ENCODE measurements around the gene PGM2. TPM values are rescaled to one million over a fixed set of nuclear protein-coding genes. Genes with fewer than 3 reads are reported as not detected.
A peak's percentile ranks its signal among the peaks of the same experiment; 100 is the strongest.
"Not testable (repeated sequence)": the region's sequence is repeated elsewhere in the genome, so short reads cannot be mapped to it uniquely, and the experiment has no call there.

Gene PGM2
- total RNA-seq, 2 donors from 2014 or later: 40.2 to 41.5 TPM

DNA sequence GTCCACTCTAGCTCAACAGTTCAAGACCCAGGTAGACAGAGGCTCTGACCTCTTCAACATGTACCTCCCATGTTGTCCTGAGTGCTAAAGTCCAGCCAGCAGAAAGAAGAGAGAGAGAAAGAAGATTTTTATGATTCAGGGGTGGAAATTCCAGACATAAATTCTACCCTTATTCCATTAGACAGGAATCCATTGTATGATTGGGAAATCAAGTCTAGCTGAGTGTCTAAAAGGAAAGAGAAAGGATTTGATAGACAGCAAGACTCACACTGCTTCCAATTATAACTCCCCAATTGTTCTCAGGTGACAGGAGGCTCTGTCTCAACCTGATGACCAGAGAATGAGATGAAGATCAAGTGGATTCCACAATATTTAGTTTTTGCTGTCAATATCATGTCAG, 27.9 kb upstream of the PGM2 start:
- ATAC-seq (replicated peaks in 1 of 2) (no peak), DNase-seq (no peak)
- Mint-ChIP-seq H3K27ac (no peak overlapping the region), H3K4me1 (ENCODE audit: low read depth) (no peaks in the 10 kb centered on the region), H3K9me3 (no peaks in the 10 kb centered on the region), H3K4me3 (no peak overlapping the region), H3K27me3 (ENCODE audit: low read depth) (no peaks in the 10 kb centered on the region), H3K36me3 (ENCODE audit: insufficient read depth in 2 of 2) (no peaks in the 10 kb centered on the region)

DNA sequence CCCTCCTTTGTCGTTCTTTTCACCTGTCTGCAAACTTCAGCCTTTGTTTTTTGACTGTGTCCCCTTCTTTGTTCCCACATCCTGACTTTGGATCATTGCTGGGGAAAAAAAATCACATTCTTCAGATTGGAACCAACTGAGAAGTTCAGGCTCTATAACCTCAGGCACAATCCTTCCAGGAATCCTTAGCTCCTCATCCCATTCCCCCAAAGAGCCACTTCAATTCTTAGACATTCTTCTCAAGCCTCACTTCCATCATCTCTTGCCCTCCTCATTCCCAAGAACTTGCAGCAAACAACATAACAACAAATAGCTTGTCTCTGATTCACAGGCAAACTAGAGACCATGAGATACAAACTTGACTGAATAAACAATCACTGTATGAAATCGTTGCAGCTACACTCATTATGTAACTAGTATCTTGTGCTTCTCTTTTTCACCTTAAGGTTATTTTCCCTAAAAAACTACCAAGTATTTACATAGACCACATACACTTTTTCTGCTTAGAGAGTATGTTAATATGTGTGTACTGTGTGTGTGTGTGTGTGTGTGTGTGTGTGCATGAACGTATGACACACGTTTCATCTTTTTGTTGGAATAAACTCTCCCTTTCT, 26.4 kb upstream of the PGM2 start:
- Mint-ChIP-seq H3K4me3 (no peak overlapping the region), H3K4me1 (ENCODE audit: low read depth) (no peaks in the 10 kb centered on the region), H3K36me3 (ENCODE audit: insufficient read depth in 2 of 2) (no peaks in the 10 kb centered on the region), H3K27me3 (ENCODE audit: low read depth) (no peaks in the 10 kb centered on the region), H3K27ac (no peak overlapping the region), H3K9me3 (no peaks in the 10 kb centered on the region)
- ATAC-seq (replicated peaks in 1 of 2) (no peak), DNase-seq (no peak)

GRCh38 chr4:37802068-37802666, 24.3 kb upstream of the PGM2 start:
- DNase-seq (no peak), ATAC-seq (replicated peaks in 1 of 2) (no peak)
- H3K27ac Mint-ChIP-seq: no peak overlapping the region
- H3K9me3 Mint-ChIP-seq: no peaks in the 10 kb centered on the region
- H3K27me3 Mint-ChIP-seq (ENCODE audit: low read depth): no peaks in the 10 kb centered on the region
- H3K4me1 Mint-ChIP-seq (ENCODE audit: low read depth): no peaks in the 10 kb centered on the region
- no peak overlapping the region for H3K4me3 Mint-ChIP-seq
- H3K36me3 Mint-ChIP-seq (ENCODE audit: insufficient read depth in 2 of 2): no peaks in the 10 kb centered on the region

GRCh38 chr4:37803348-37803973, 23.0 kb upstream of the PGM2 start:
- Mint-ChIP-seq H3K4me3 (no peak overlapping the region), H3K27me3 (ENCODE audit: low read depth) (no peaks in the 10 kb centered on the region), H3K4me1 (ENCODE audit: low read depth) (no peaks in the 10 kb centered on the region), H3K9me3 (no peaks in the 10 kb centered on the region), H3K27ac (no peak overlapping the region), H3K36me3 (ENCODE audit: insufficient read depth in 2 of 2) (no peaks in the 10 kb centered on the region)
- ATAC-seq (replicated peaks in 1 of 2): no peak
- peak in 1 of 2 donors; percentile 20 for DNase-seq

DNA sequence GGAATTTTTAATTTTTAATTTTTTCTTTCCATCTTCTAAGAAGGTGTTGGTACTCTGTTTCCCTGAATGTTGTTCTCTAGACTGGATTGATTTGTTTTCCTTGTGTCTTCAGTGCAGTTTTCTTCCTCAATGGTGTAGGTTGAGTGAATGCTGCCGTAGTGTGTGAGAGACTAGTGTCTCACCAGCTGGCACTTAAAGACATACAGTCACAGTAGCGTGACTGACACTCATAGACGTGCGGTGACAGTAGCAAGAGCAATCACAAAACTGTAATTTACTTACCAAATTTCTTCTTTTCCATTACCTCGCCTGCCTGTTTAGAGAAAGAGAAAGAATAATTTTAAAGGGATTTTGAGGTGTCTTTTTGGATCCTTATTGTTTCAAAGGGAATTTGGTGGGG, 21.4 kb upstream of the PGM2 start:
- Mint-ChIP-seq H3K27me3 (ENCODE audit: low read depth) (no peaks in the 10 kb centered on the region), H3K4me1 (ENCODE audit: low read depth) (no peaks in the 10 kb centered on the region), H3K4me3 (no peak overlapping the region), H3K27ac (no peak overlapping the region), H3K9me3 (no peaks in the 10 kb centered on the region), H3K36me3 (ENCODE audit: insufficient read depth in 2 of 2) (no peaks in the 10 kb centered on the region)
- DNase-seq (no peak), ATAC-seq (replicated peaks in 1 of 2) (no peak)

DNA sequence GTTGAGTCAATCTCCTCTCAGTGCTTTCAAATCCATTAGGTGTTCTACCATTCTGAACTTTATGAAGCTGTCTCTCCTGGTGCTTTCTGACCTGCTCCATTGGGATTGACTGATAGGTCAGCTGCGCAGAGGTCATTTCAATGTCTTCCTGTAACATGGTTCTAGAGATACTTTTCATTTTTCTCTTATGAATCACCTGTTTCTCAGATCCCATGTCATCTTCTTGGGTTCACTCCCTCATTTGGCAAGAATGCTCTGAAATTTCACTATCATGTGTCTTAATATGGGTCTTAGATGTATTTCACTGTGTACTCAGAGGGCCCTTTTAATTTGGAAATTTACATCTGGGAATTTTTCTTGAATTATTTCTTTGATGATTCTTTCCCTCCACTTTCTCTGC, 13.8 kb upstream of the PGM2 start:
- DNase-seq (no peak), ATAC-seq (replicated peaks in 1 of 2) (no peak)
- H3K4me3 Mint-ChIP-seq: no peak overlapping the region
- H3K9me3 Mint-ChIP-seq: peaks cover 0 to 8% of the 10 kb centered on the region in 2 donors
- H3K36me3 Mint-ChIP-seq (ENCODE audit: insufficient read depth in 2 of 2): no peaks in the 10 kb centered on the region
- H3K4me1 Mint-ChIP-seq (ENCODE audit: low read depth): peaks cover 13% of the 10 kb centered on the region
- H3K27ac Mint-ChIP-seq: no peak overlapping the region
- H3K27me3 Mint-ChIP-seq (ENCODE audit: low read depth): no peaks in the 10 kb centered on the region

GRCh38 chr4:37815591-37815990, 10.9 kb upstream of the PGM2 start:
- Mint-ChIP-seq H3K9me3 (peaks cover 0 to 10% of the 10 kb centered on the region in 2 donors), H3K4me3 (peak overlapping the region; percentile 71 to 85)

DNA sequence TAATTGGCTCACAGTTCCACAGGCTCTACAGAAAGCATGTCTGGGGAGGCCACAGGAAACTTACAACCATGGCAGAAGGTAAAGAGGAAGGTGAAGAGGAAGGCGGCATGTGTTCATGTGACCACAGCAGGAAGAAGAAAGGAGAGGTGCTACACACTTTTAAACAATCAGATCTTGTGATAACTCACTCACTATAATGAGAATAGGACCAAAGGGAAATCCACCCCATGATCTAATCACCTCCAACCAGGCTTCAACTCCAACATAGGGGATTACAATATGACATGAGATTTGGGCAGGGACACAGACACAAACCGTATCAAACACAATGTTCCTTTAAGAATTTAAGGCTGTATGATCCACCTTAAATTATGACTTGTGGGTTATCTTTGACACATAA, 10.5 kb upstream of the PGM2 start:
- Mint-ChIP-seq H3K9me3 (peaks cover 0 to 10% of the 10 kb centered on the region in 2 donors), H3K27me3 (ENCODE audit: low read depth) (no peaks in the 10 kb centered on the region), H3K27ac (peak overlapping the region; percentile 90), H3K4me3 (peak overlapping the region; percentile 71 to 85), H3K36me3 (ENCODE audit: insufficient read depth in 2 of 2) (peaks cover 0 to 4% of the 10 kb centered on the region in 2 donors), H3K4me1 (ENCODE audit: low read depth) (peaks cover 13% of the 10 kb centered on the region)
- DNase-seq: peak in 1 of 2 donors; percentile 5
- peak in 1 of 2 donors; percentile 30 for ATAC-seq (replicated peaks in 1 of 2)

More at GRCh38 chr4:37815591-37815990, 10.9 kb upstream of the PGM2 start:
- ATAC-seq (replicated peaks in 1 of 2) (no peak), DNase-seq (no peak)
- H3K27ac Mint-ChIP-seq: peak overlapping the region; percentile 90
- peaks cover 13% of the 10 kb centered on the region for H3K4me1 Mint-ChIP-seq (ENCODE audit: low read depth)
- H3K27me3 Mint-ChIP-seq (ENCODE audit: low read depth): no peaks in the 10 kb centered on the region
- peaks cover 0 to 4% of the 10 kb centered on the region in 2 donors for H3K36me3 Mint-ChIP-seq (ENCODE audit: insufficient read depth in 2 of 2)

- H3K4me3 Mint-ChIP-seq: no peak overlapping the region
- ATAC-seq (replicated peaks in 1 of 2): peak in 1 of 2 donors; percentile 35
- peaks cover 13% of the 10 kb centered on the region for H3K4me1 Mint-ChIP-seq (ENCODE audit: low read depth)
These were observed 9.8 kb upstream of the PGM2 start for GRCh38 chr4:37816719-37817118.

DNA sequence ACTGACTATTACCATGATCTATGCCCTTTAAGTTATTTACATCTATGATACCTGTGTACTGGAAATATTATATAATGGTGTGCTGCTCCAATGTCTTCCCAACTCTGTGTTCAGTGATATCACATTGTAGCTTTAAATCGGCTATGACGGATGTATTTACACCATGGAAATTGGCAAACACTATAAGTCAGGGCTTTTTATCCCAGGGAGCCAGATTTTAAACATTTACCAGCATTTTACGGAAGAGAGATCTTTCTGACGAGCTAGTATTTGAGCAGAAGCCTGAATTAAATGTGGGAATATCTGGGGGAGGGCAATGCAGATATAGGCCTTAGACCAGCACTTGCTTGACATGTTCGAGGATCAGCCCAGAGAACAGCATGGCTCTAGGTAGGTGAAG, 7.7 kb upstream of the PGM2 start:
- no peaks in the 10 kb centered on the region for H3K27me3 Mint-ChIP-seq (ENCODE audit: low read depth)
- ATAC-seq (replicated peaks in 1 of 2) (no peak), DNase-seq (no peak)
- H3K27ac Mint-ChIP-seq: no peak overlapping the region
- H3K9me3 Mint-ChIP-seq: peaks cover 0 to 10% of the 10 kb centered on the region in 2 donors
- H3K36me3 Mint-ChIP-seq (ENCODE audit: insufficient read depth in 2 of 2): peaks cover 0 to 4% of the 10 kb centered on the region in 2 donors
- no peak overlapping the region for H3K4me3 Mint-ChIP-seq
- peaks cover 13% of the 10 kb centered on the region for H3K4me1 Mint-ChIP-seq (ENCODE audit: low read depth)

More at GRCh38 chr4:37816719-37817118, 9.8 kb upstream of the PGM2 start:
- no peak for DNase-seq
- Mint-ChIP-seq H3K36me3 (ENCODE audit: insufficient read depth in 2 of 2) (peaks cover 0 to 4% of the 10 kb centered on the region in 2 donors), H3K27ac (no peak overlapping the region), H3K9me3 (peaks cover 0 to 10% of the 10 kb centered on the region in 2 donors), H3K27me3 (ENCODE audit: low read depth) (no peaks in the 10 kb centered on the region)

GRCh38 chr4:37820458-37820857, 6.0 kb upstream of the PGM2 start:
- not testable (repeated sequence) for DNase-seq; H3K4me3 Mint-ChIP-seq; ATAC-seq (replicated peaks in 1 of 2); H3K36me3 Mint-ChIP-seq (ENCODE audit: insufficient read depth in 2 of 2); H3K27me3 Mint-ChIP-seq (ENCODE audit: low read depth); H3K27ac Mint-ChIP-seq; H3K9me3 Mint-ChIP-seq
- peaks cover 19% of the 10 kb centered on the region for H3K4me1 Mint-ChIP-seq (ENCODE audit: low read depth)

DNA sequence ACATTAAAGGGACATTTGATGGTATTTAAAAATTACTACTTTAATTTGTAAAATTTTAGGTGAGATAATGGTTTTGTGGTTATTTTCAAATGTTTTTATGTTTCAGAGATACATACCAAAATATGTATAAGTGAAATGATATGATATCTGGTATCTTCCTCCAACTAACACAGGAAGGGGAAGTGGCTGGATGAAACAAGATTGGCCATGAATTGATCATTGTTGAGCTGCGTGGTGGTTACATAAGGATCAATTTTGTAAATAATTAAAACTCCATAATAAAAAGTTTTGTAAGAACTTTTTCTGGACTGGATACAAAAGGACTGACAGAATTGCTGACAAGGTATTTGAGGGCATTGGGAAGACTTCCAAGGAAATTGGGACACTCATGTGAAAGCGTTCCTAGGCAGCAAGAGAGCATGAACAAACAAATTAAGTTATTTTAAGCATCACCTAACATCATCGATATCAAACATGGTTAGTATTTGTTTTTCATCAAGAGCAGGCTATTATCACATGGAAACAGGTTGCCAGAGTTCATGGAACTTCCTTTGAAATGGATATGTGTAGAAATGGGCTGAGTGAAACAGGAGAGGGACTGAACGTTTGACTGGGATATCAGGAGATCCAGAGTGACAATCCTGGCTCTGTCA, 4.4 kb upstream of the PGM2 start:
- DNase-seq (no peak), ATAC-seq (replicated peaks in 1 of 2) (no peak)
- Mint-ChIP-seq H3K4me1 (ENCODE audit: low read depth) (peaks cover 16% of the 10 kb centered on the region), H3K4me3 (no peak overlapping the region), H3K36me3 (ENCODE audit: insufficient read depth in 2 of 2) (peaks cover 0 to 8% of the 10 kb centered on the region in 2 donors), H3K9me3 (peaks cover 0 to 2% of the 10 kb centered on the region in 2 donors), H3K27ac (no peak overlapping the region), H3K27me3 (ENCODE audit: low read depth) (no peaks in the 10 kb centered on the region)

GRCh38 chr4:37825501-37825900, 985 bp upstream of the PGM2 start:
- Mint-ChIP-seq H3K27ac (peak overlapping the region; percentile 85), H3K36me3 (ENCODE audit: insufficient read depth in 2 of 2) (peaks cover 7 to 17% of the 10 kb centered on the region in 2 donors), H3K4me3 (peak overlapping the region; percentile 88 to 94)

More at GRCh38 chr4:37825501-37825900, 985 bp upstream of the PGM2 start:
- DNase-seq; H3K9me3 Mint-ChIP-seq; H3K27me3 Mint-ChIP-seq (ENCODE audit: low read depth); ATAC-seq (replicated peaks in 1 of 2): not testable (repeated sequence)
- H3K4me1 Mint-ChIP-seq (ENCODE audit: low read depth): peaks cover 38% of the 10 kb centered on the region

All from activated T-cell treated with anti-CD3 and anti-CD28 coated beads, Interleukin-2, amount 50 U/mL, for 72 hours (primary cell).